ENCODE data around the gene SLC4A1.

The SLC4A1 gene

DNA sequence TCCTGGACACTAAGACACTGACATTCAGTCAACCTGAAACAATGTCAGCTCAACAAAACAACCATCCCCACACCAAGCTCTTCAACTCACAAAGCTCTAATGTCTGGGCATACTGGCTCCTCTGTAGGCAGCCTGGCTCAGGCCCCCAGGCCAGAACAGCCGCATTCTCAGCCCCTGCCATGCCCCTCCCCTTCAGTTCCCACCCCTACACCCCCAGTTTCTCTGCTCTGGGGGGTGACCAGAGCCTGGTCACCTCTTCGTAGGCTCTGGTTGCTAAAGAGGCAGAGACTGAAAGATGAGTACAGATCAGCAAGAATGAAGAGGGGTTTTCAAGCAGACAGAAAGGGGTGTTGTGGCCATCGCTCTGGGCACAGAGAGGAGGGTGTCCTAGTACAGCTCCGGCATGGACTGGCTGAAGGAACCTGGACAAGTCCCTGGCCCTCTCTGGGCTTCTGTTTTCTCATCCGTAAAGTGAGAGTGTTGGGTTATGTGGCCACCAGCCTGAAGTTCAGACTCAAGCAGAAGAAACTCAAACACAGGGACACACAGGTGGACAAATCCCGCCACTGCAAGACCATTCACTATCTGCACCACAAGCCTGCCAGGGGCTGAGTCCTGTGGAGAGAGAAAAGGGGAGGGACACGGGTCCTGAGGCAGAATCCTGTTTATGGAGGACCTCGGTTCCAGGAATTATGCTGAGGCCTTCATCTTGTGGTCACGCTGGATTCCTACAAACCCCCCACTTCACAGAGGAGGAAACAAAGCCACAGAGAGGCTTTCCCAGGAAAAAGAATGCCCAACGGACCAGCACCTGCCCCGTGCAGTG is 987 bp upstream of the SLC4A1 start:
- no peak overlapping the region for H3K27ac ChIP-seq
- in situ Hi-C loops (cut with HindIII; ENCODE audit: low pct_ligation_motif_present, low sequenced_read_pairs), result no loop called here
- no peaks in the 10 kb centered on the region for H3K36me3 ChIP-seq (replicated peaks)
- DNase-seq, result no peak
- H3K27me3 ChIP-seq (replicated peaks), result no peaks in the 10 kb centered on the region
- no peak overlapping the region for H3K4me3 ChIP-seq (ENCODE audit: low read depth, low read length)
- TF ChIP-seq, protein P1, sequence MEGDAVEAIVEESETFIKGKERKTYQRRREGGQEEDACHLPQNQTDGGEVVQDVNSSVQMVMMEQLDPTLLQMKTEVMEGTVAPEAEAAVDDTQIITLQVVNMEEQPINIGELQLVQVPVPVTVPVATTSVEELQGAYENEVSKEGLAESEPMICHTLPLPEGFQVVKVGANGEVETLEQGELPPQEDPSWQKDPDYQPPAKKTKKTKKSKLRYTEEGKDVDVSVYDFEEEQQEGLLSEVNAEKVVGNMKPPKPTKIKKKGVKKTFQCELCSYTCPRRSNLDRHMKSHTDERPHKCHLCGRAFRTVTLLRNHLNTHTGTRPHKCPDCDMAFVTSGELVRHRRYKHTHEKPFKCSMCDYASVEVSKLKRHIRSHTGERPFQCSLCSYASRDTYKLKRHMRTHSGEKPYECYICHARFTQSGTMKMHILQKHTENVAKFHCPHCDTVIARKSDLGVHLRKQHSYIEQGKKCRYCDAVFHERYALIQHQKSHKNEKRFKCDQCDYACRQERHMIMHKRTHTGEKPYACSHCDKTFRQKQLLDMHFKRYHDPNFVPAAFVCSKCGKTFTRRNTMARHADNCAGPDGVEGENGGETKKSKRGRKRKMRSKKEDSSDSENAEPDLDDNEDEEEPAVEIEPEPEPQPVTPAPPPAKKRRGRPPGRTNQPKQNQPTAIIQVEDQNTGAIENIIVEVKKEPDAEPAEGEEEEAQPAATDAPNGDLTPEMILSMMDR (IDR thresholded peaks at IDR 0.05; ENCODE audit: low read depth, low read length, missing control alignments), result no peak

DNA sequence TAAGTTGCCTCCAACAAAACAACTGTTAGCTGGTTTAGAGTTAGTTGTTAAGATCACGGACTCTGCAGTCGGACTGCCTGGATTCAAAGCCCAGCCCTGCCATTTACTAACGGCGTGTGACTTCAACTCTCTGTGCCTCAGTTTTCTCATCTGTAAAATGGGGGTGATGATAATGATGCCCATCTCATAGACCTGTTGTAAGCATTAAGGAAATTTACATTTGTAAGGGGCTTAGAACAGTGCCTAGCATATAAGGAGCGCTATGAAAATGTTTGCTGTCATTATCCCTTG is 825 bp downstream of the SLC4A1 start:
- Histone ChIP-seq H3K36me3 (replicated peaks) (no peaks in the 10 kb centered on the region), H3K27me3 (replicated peaks) (no peaks in the 10 kb centered on the region), H3K4me3 (ENCODE audit: low read depth, low read length) (no peak overlapping the region), H3K27ac (no peak overlapping the region)
- TF ChIP-seq, protein P1 (IDR thresholded peaks at IDR 0.05; ENCODE audit: low read depth, low read length, missing control alignments), result no peak
- in situ Hi-C loops (cut with HindIII; ENCODE audit: low pct_ligation_motif_present, low sequenced_read_pairs), result no loop called here
- DNase-seq, result no peak

DNA sequence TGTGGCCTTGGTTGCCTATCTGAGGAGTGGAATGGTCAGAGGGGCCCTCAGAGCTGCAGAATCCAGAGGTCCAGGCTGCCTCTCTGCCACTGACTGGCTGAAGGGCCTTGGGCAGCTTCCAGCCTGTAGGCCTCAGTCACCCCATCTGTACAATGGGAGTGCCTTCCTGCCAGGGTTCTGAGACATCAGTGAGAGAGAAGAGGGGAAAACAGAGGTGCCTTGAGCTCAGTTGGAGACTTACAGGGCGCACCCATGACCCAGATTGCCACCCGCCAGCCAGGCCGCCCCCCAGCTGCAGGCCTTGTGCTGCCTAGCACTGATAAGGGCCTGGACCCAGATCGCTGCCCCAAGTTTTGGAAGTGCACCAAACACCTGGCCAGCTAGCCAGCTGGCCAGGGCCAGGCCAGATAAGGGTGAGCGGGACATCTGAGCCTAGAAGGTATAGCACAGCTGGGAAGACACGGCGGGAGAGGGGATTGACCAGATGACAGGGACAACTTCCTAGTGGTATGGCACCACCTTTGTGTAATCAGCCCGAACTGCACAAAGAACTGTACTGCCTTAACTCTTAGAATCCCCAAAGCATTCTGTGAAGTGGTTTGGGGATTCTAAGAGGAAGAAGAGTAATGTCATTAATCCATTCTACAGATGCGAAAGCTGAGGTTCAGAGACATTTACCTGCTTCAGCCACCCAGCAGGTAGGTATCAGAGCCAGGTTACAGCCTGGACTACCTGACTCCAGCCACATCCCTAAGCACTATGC is 1.4 kb downstream of the SLC4A1 start:
- in situ Hi-C loops (cut with HindIII; ENCODE audit: low pct_ligation_motif_present, low sequenced_read_pairs), result no loop called here
- H3K4me3 ChIP-seq (ENCODE audit: low read depth, low read length), result no peak overlapping the region
- H3K27me3 ChIP-seq (replicated peaks), result no peaks in the 10 kb centered on the region
- TF ChIP-seq, protein P1 (IDR thresholded peaks at IDR 0.05; ENCODE audit: low read depth, low read length, missing control alignments), result peak; percentile 6
- H3K27ac ChIP-seq, result no peak overlapping the region
- DNase-seq, result no peak
- H3K36me3 ChIP-seq (replicated peaks), result no peaks in the 10 kb centered on the region

DNA sequence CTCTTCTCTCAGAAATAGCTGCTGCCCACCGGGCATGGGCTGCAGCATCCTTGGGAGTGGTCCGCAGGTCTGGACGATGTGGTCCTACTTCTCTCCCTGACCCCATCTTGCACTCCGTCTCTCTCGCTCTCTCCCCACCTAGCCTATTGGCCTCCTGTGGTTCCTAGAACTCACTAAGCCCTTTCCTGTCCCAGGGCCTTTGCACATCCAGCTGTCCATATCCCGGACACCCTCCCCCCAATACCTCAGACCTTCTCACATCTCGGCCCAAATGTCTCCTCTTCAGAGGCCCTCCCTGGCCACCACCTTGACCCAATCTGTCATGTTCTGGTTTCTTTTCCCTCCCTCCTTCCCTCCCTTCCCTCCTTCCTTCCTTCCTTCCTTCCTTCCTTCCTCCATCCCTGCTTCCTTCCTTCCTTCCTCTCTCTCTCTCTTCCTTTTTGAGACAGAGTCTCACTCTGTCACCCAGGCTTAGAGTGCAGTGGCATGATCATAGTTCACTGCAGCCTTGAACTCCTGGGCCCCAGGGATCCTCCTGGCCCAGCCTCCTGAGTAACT is 4.5 kb downstream of the SLC4A1 start:
- TF ChIP-seq, protein P1 (IDR thresholded peaks at IDR 0.05; ENCODE audit: low read depth, low read length, missing control alignments), result no peak
- no peaks in the 10 kb centered on the region for H3K36me3 ChIP-seq (replicated peaks)
- in situ Hi-C loops (cut with HindIII; ENCODE audit: low pct_ligation_motif_present, low sequenced_read_pairs), result no loop called here
- H3K27ac ChIP-seq, result no peak overlapping the region
- H3K4me3 ChIP-seq (ENCODE audit: low read depth, low read length), result no peak overlapping the region
- no peaks in the 10 kb centered on the region for H3K27me3 ChIP-seq (replicated peaks)
- no peak for DNase-seq

DNA sequence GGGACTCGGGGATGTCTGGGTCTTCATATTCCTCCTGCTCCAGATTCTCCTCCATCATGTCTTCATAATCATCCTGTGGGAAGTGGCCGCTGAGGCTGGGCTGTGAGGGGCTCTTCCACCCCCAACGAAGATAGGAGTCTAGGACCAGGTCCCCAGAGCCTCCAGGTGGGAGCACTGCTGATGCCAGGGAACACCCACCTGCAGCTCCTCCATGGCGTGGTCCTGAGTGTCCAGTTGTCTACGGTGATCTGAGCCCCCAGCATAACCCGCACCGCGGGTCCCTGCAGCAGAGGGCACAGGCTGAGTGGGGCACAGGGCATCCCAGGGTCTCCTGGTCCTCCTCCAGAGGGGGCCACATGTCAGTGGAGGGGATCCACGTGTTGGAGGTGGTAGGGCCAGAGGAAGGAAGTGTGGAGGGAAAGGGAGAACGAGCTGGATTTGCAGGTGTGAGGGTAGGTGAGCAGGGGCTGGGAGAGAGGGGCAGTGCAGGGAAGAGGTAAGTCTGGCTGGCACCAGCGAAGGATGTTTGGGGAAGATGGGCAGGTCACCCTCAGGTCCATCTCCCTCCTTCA is 5.2 kb downstream of the SLC4A1 start:
- in situ Hi-C loops (cut with HindIII; ENCODE audit: low pct_ligation_motif_present, low sequenced_read_pairs), result no loop called here
- TF ChIP-seq, protein P1 (IDR thresholded peaks at IDR 0.05; ENCODE audit: low read depth, low read length, missing control alignments), result no peak
- Histone ChIP-seq H3K36me3 (replicated peaks) (no peaks in the 10 kb centered on the region), H3K27ac (no peak overlapping the region), H3K27me3 (replicated peaks) (no peaks in the 10 kb centered on the region), H3K4me3 (ENCODE audit: low read depth, low read length) (no peak overlapping the region)
- no peak for DNase-seq
